OCI-LY1 (cell line): ENCODE measurements around the gene TANK.

Experiments used
- H2AFZ ChIP-seq: fragments of 200-600 bp; sonication (generic), shearing (Covaris generic); 2 replicates; pipeline ENCODE4 v1.6.0; 2014; ENCODE audit warnings: antibody characterized with exemption, mild to moderate bottlenecking, low read length
- H3F3A ChIP-seq: fragments of 200-600 bp; sonication (generic), shearing (Covaris generic); 2 replicates; pipeline ENCODE4 v1.6.0; 2014; ENCODE audit warnings: mild to moderate bottlenecking, antibody characterized with exemption, low read length, moderate library complexity; ENCODE audit not compliant: insufficient read depth
- H3K27ac ChIP-seq: fragments of 200-600 bp; sonication (generic); 2 replicates; pipeline ENCODE4 v1.5.1; 2014; ENCODE audit warnings: low read length, mixed run types, mild to moderate bottlenecking, low read depth; ENCODE audit not compliant: poor library complexity, severe bottlenecking
- H3K27me3 ChIP-seq: fragments of 200-600 bp; sonication (generic); 2 replicates; pipeline ENCODE4 v1.6.0; 2014; ENCODE audit warnings: antibody characterized with exemption, mild to moderate bottlenecking, low read length, moderate library complexity; ENCODE audit not compliant: insufficient read depth
- H3K36me3 ChIP-seq: fragments of 200-600 bp; sonication (generic); 2 replicates; pipeline ENCODE4 v1.6.1; 2014; ENCODE audit warnings: mild to moderate bottlenecking, antibody characterized with exemption, low read length, moderate library complexity, mixed read lengths; ENCODE audit not compliant: insufficient read depth
- H3K4me1 ChIP-seq: fragments of 200-600 bp; sonication (generic); 2 replicates; pipeline ENCODE4 v1.5.1; 2014; ENCODE audit warnings: mild to moderate bottlenecking, low read length, moderate library complexity; ENCODE audit not compliant: insufficient read depth, severe bottlenecking
- H3K4me2 ChIP-seq: fragments of 200-600 bp; sonication (generic), shearing (Covaris generic); 2 replicates; pipeline ENCODE4 v1.6.1; 2014; ENCODE audit warnings: low read length
- H3K4me3 ChIP-seq: fragments of 200-600 bp; sonication (generic); 2 replicates; pipeline ENCODE4 v1.5.1; 2014; ENCODE audit warnings: low read length, low read depth, mild to moderate bottlenecking, mixed read lengths; ENCODE audit not compliant: poor library complexity, severe bottlenecking
- H3K79me2 ChIP-seq: fragments of 200-600 bp; shearing (Covaris generic); 2 replicates; pipeline ENCODE4 v1.6.1; 2016; ENCODE audit warnings: mixed run types, low read length, mixed read lengths; ENCODE audit not compliant: insufficient read depth
- H3K9ac ChIP-seq: fragments of 200-600 bp; sonication (generic), shearing (Covaris generic); 2 replicates; pipeline ENCODE4 v1.6.1; 2014; ENCODE audit warnings: mild to moderate bottlenecking, low read length, mixed read lengths
- H3K9me2 ChIP-seq: fragments of 200-600 bp; sonication (generic), shearing (Covaris generic); 2 replicates; pipeline ENCODE4 v1.6.1; 2014; ENCODE audit warnings: low read depth, mild to moderate bottlenecking, low read length, mixed read lengths
- H3K9me3 ChIP-seq: fragments of 200-600 bp; shearing (Covaris generic); 2 replicates; pipeline ENCODE4 v1.6.1; 2014; ENCODE audit warnings: low read length, mixed read lengths
- H4K20me1 ChIP-seq: fragments of 200-600 bp; sonication (generic), shearing (Covaris generic); 2 replicates; pipeline ENCODE4 v1.6.0; 2016; ENCODE audit warnings: mild to moderate bottlenecking, low read length; ENCODE audit not compliant: insufficient read depth
- EZH2 ChIP-seq: fragments of 200-600 bp; sonication (generic), shearing (Covaris generic); IDR thresholded peaks from 2 replicates; pipeline ENCODE4 v1.8.0; 2017; ENCODE audit warnings: borderline replicate concordance, mixed run types, mild to moderate bottlenecking, antibody characterized with exemption, low read length, moderate library complexity, mixed read lengths
- TF ChIP-seq, protein P1 (sequence below): fragments of 200-600 bp; sonication (generic), shearing (Covaris generic); IDR thresholded peaks from 2 replicates; pipeline ENCODE4 v1.5.1; 2017; ENCODE audit warnings: mild to moderate bottlenecking, antibody characterized with exemption, low read length, moderate library complexity, mixed read lengths

TANK gene

DNA sequence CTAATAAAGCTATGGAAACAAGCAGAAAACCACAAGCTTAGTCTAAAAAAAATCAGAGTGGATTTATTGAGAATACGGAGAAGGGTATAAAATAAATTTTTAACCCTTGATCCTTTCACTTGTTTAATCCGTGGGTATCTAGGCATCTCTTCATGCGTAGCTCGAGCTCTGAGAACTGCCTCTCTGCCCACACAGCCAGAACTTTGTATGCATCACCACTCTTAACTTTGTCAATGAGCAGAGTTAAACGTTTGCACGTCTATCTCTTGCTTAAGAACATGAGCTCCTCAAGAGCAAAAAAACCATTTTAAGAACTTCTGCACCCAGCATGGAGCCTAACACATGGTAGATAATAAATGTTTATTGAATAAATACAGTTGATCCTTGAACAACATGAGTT lies 26.9 kb upstream of the TANK start:
- TF ChIP-seq, protein P1, sequence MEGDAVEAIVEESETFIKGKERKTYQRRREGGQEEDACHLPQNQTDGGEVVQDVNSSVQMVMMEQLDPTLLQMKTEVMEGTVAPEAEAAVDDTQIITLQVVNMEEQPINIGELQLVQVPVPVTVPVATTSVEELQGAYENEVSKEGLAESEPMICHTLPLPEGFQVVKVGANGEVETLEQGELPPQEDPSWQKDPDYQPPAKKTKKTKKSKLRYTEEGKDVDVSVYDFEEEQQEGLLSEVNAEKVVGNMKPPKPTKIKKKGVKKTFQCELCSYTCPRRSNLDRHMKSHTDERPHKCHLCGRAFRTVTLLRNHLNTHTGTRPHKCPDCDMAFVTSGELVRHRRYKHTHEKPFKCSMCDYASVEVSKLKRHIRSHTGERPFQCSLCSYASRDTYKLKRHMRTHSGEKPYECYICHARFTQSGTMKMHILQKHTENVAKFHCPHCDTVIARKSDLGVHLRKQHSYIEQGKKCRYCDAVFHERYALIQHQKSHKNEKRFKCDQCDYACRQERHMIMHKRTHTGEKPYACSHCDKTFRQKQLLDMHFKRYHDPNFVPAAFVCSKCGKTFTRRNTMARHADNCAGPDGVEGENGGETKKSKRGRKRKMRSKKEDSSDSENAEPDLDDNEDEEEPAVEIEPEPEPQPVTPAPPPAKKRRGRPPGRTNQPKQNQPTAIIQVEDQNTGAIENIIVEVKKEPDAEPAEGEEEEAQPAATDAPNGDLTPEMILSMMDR = no peak
- Histone ChIP-seq H2AFZ (no peak overlapping the region), H3K4me1 (peaks cover 28% of the 10 kb centered on the region)

DNA sequence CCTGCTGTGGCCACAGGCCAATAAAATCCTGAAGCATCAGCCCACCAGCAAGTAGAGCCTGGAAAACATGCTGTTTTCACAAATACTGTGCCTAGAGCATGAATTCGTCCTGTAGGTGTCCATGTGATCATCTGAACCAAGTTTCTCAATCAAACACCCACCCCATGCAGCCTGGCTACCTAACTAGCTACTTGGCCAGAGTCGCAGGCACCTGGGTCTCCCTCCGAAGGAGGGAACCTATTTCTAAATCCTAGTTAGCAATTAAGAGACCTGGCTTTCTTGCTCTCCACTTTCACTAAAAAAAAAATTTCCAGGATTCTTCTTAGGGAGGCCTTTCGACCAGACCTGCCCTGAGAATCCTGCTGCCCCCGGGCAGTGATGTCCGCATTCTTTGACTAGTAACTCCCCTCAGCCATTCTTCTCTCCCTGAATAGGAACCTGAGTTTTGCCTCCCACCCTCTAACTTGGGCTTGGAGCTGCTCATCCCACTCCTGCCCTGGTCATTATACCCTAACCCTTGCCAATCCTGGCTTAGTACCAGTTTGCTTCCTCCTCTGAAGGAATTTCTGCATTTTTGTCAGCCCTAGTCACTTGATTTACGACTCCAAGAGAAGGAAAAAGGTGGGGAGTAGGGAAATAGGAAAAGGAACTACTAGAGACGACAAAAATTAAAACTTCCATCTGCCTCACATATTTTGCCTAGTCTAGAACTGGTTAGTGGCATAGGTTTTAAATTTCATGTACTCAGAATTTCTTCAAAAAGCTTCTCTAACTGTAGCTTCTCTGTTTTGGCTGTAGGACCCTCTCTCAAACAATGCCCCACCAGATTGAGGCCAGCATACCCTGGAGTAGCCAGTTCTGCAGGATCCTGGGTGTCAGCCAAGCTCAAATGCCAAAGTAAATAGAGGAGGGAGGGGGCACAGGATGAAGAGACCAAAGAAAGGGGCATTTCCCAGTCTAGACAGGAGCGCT lies 25.4 kb upstream of the TANK start:
- H4K20me1 ChIP-seq = no peaks in the 10 kb centered on the region
- no peaks in the 10 kb centered on the region for H3K9me2 ChIP-seq
- no peaks in the 10 kb centered on the region for H3K36me3 ChIP-seq
- H3K9me3 ChIP-seq = no peaks in the 10 kb centered on the region
- H3K9ac ChIP-seq = no peak overlapping the region; the same call in 1 of the 2 replicates
- H3K27me3 ChIP-seq = no peaks in the 10 kb centered on the region
- peaks cover 27% of the 10 kb centered on the region for H3K79me2 ChIP-seq
- peaks cover 38% of the 10 kb centered on the region for H3K4me1 ChIP-seq
- no peaks in the 10 kb centered on the region for H3F3A ChIP-seq
- H3K4me2 ChIP-seq = no peak overlapping the region; the same call in 1 of the 2 replicates
- TF ChIP-seq, protein P1 = no peak
- H3K27ac ChIP-seq = no peak overlapping the region
- no peak overlapping the region for H2AFZ ChIP-seq
- H3K4me3 ChIP-seq = no peak overlapping the region

More for the DNA sequence above, 26.9 kb upstream of the TANK start:
- Histone ChIP-seq H3K36me3 (no peaks in the 10 kb centered on the region), H3K4me3 (no peak overlapping the region), H3K27ac (no peak overlapping the region), H3K27me3 (no peaks in the 10 kb centered on the region), H3K9me2 (no peaks in the 10 kb centered on the region), H3K9ac (no peak overlapping the region), H3K4me2 (no peak overlapping the region), H3F3A (no peaks in the 10 kb centered on the region), H3K9me3 (no peaks in the 10 kb centered on the region), H4K20me1 (no peaks in the 10 kb centered on the region), H3K79me2 (peaks cover 12% of the 10 kb centered on the region)

DNA sequence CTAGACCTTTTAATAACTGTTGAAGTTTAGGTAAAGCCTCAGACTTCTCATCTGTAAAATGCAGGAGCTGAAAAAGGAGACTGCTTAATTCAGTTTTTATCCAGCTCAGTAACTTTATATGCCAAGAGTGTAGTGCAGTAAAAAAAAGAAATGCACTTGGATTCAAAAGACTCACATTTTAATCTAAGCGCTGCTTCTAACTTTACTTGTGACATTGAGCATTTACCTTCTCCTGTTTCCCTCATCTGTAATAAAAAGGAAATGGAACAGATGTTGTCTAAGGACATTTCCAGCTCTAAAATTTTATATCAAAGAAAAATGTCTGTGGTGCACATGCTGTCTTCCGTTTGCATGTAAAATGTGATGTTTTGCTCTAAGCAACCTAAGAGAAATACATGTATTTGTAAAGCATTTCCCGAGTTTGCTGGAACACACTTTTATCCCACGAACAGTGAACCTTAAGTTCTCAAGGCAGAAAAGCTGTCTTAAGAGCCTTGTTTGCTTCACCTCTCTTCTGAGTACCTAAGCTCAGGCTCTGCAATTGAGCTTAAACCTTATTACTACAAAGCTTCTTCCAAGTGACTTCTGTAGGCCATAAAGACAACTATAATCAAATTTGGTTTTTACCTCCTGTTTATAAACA lies 24.2 kb upstream of the TANK start:
- H3K4me3 ChIP-seq = peak overlapping the region; percentile 61
- H3K79me2 ChIP-seq = peaks cover 39% of the 10 kb centered on the region

More for the DNA sequence above, 24.2 kb upstream of the TANK start:
- H3K27ac ChIP-seq = peak overlapping the region; percentile 78
- H3K9ac ChIP-seq = peak overlapping the region; percentile 54; the same call in 1 of the 2 replicates
- peak overlapping the region; percentile 65 for H3K4me2 ChIP-seq
- no peaks in the 10 kb centered on the region for H4K20me1 ChIP-seq
- H3K9me2 ChIP-seq = no peaks in the 10 kb centered on the region
- TF ChIP-seq, protein P1 = no peak
- TF ChIP-seq EZH2 = no peak
- no peak overlapping the region for H2AFZ ChIP-seq
- no peaks in the 10 kb centered on the region for H3K36me3 ChIP-seq
- H3F3A ChIP-seq = no peaks in the 10 kb centered on the region
- no peaks in the 10 kb centered on the region for H3K27me3 ChIP-seq
- H3K9me3 ChIP-seq = no peaks in the 10 kb centered on the region
- peaks cover 50% of the 10 kb centered on the region for H3K4me1 ChIP-seq
